GM23338 (cell line): ENCODE results near the gene TIMP4. TPM values are rescaled to one million over a fixed set of nuclear protein-coding genes. Genes with fewer than 3 reads are reported as not detected.

Experiments used
- ATAC-seq: fragments of 200-7000 bp; cut with Tn5 transposase; 3 replicates; pipeline ENCODE4 v1.9.1; 2020
- DNase-seq: peaks from one replicate; pipeline ENCODE4 v3.0.0-alpha.2; 2015; ENCODE audit warnings: low spot score
- H2AFZ ChIP-seq: fragments of 200-600 bp; sonication (generic); 2 replicates; pipeline ENCODE4 v1.8.0; 2016; ENCODE audit warnings: antibody characterized with exemption, mild to moderate bottlenecking, moderate library complexity
- H3F3A ChIP-seq: fragments of 200-600 bp; sonication (generic); replicated peaks from 2 replicates; pipeline ENCODE4 v1.8.0; 2017; ENCODE audit warnings: antibody characterized with exemption, mixed run types, low read depth
- H3K27ac ChIP-seq: fragments of 200-600 bp; sonication (generic); 2 replicates; pipeline ENCODE4 v1.6.1; 2016; ENCODE audit warnings: low read depth
- H3K27me3 ChIP-seq: fragments of 200-600 bp; sonication (generic); 2 replicates; pipeline ENCODE4 v1.8.0; 2016; ENCODE audit warnings: mild to moderate bottlenecking, mixed run types, moderate library complexity; ENCODE audit not compliant: insufficient read depth
- H3K36me3 ChIP-seq: fragments of 200-600 bp; sonication (generic); 2 replicates; pipeline ENCODE4 v1.8.0; 2016; ENCODE audit warnings: mild to moderate bottlenecking; ENCODE audit not compliant: insufficient read depth
- H3K4me1 ChIP-seq: fragments of 200-600 bp; sonication (generic); 2 replicates; pipeline ENCODE4 v1.8.0; 2016; ENCODE audit warnings: mild to moderate bottlenecking, moderate library complexity; ENCODE audit not compliant: insufficient read depth
- H3K4me2 ChIP-seq: fragments of 200-600 bp; sonication (generic); 2 replicates; pipeline ENCODE4 v1.7.1; 2017; ENCODE audit warnings: mixed run types
- H3K4me3 ChIP-seq: fragments of 200-600 bp; sonication (generic); 2 replicates; pipeline ENCODE4 v1.6.1; 2016; ENCODE audit warnings: mixed run types
- H3K79me2 ChIP-seq: fragments of 200-600 bp; sonication (generic); replicated peaks from 2 replicates; pipeline ENCODE4 v1.8.0; 2017; ENCODE audit warnings: mild to moderate bottlenecking; ENCODE audit not compliant: insufficient read depth
- H3K9me2 ChIP-seq: fragments of 200-600 bp; sonication (generic); 2 replicates; pipeline ENCODE4 v1.8.0; 2017; ENCODE audit not compliant: insufficient read depth
- H4K20me1 ChIP-seq: fragments of 200-600 bp; sonication (generic); replicated peaks from 2 replicates; pipeline ENCODE4 v1.8.0; 2017; ENCODE audit warnings: mild to moderate bottlenecking; ENCODE audit not compliant: insufficient read depth
- H3K27ac Mint-ChIP-seq: 2 replicates; pipeline ENCODE4 v1.8.0; 2020; ENCODE audit warnings: inconsistent platforms, mild to moderate bottlenecking, moderate library complexity, mixed read lengths
- H3K27me3 Mint-ChIP-seq: 3 replicates; pipeline ENCODE4 v1.8.0; 2022; ENCODE audit warnings: low read depth, mild to moderate bottlenecking, moderate library complexity, mixed read lengths, inconsistent platforms; ENCODE audit not compliant: insufficient read depth, poor library complexity
- H3K36me3 Mint-ChIP-seq: 3 replicates; pipeline ENCODE4 v1.8.0; 2021; ENCODE audit warnings: low read depth, mild to moderate bottlenecking, inconsistent platforms, moderate library complexity, mixed read lengths
- H3K4me1 Mint-ChIP-seq: 3 replicates; pipeline ENCODE4 v1.8.0; 2020; ENCODE audit warnings: mild to moderate bottlenecking, inconsistent platforms, mixed read lengths
- H3K4me3 Mint-ChIP-seq: 3 replicates; pipeline ENCODE4 v1.8.0; 2021; ENCODE audit warnings: moderate library complexity, mild to moderate bottlenecking, inconsistent platforms, mixed read lengths
- H3K9me3 Mint-ChIP-seq: 3 replicates; pipeline ENCODE4 v1.8.0; 2020; ENCODE audit warnings: moderate library complexity, mild to moderate bottlenecking, inconsistent platforms, mixed read lengths
- CTCF ChIP-seq, 2 experiments: fragments of 200-600 bp in 1 of 2; sonication (generic) in 1 of 2; conservative IDR thresholded peaks; 2 replicates each; pipeline versions ENCODE4 v1.5.1 to v1.6.1; 2016 to 2017; ENCODE audit warnings: antibody characterized with exemption in 2 of 2, low read depth in 2 of 2, mild to moderate bottlenecking in 2 of 2, moderate library complexity in 1 of 2
- ETS1 ChIP-seq: IDR thresholded peaks from 2 replicates; pipeline ENCODE4 v1.6.1; 2016; ENCODE audit warnings: antibody characterized with exemption
- EZH2 ChIP-seq: fragments of 200-600 bp; sonication (generic); IDR thresholded peaks from one replicate; pipeline ENCODE4 v1.8.0; 2017; ENCODE audit warnings: antibody characterized with exemption, mild to moderate bottlenecking, low read depth; ENCODE audit not compliant: unreplicated experiment
- JUNB ChIP-seq: IDR thresholded peaks from one replicate; pipeline ENCODE4 v1.6.1; 2016; ENCODE audit warnings: antibody characterized with exemption; ENCODE audit not compliant: unreplicated experiment
- NANOG ChIP-seq: IDR thresholded peaks from 2 replicates; pipeline ENCODE4 v1.6.1; 2016; ENCODE audit warnings: antibody characterized with exemption, borderline replicate concordance
- POLR2AphosphoS5 ChIP-seq: IDR thresholded peaks from 2 replicates; pipeline ENCODE4 v1.6.1; 2016; ENCODE audit warnings: antibody characterized with exemption, low read depth
- REST ChIP-seq: IDR thresholded peaks from one replicate; pipeline ENCODE4 v1.6.1; 2018; ENCODE audit warnings: antibody characterized with exemption; ENCODE audit not compliant: unreplicated experiment
- ZNF114 ChIP-seq: fragments of 250-450 bp; sonication (Bioruptor Pico); IDR thresholded peaks from 2 replicates; pipeline ENCODE4 v1.5.0; 2020; ENCODE audit warnings: mild to moderate bottlenecking, moderate library complexity
- ZNF462 ChIP-seq: fragments of 250-450 bp; sonication (Bioruptor Pico); IDR thresholded peaks from 2 replicates; pipeline ENCODE4 v1.5.0; 2020; ENCODE audit warnings: mild to moderate bottlenecking, moderate library complexity
- polyA plus RNA-seq: library from polyadenylated mRNA; unstranded; fragments of >200 nt; fragmentation: Nextera tagmentation; extraction: Ambion mirVana; gene quantifications from 2 replicates; pipeline ENCODE4 v1.2.1, GENCODE V29; 2016
- total RNA-seq: library from RNA; depleted of rRNA; stranded (reverse); fragments of >200 nt; shearing (Covaris generic); gene quantifications from 2 replicates; pipeline ENCODE4 v1.2.3, GENCODE V29; 2014

The TIMP4 gene
- total and polyA plus RNA-seq, 2 experiments from 2014 or later = 6.7 to 11.1 TPM

- Histone ChIP-seq H3K79me2 (no peaks in the 10 kb centered on the region), H3K4me2 (no peak overlapping the region), H3K9me2 (no peaks in the 10 kb centered on the region), H3K27ac (no peak overlapping the region), H3F3A (no peaks in the 10 kb centered on the region), H2AFZ (no peak overlapping the region), H3K27me3 (no peaks in the 10 kb centered on the region), H3K36me3 (no peaks in the 10 kb centered on the region), H3K4me1 (no peaks in the 10 kb centered on the region), H4K20me1 (no peaks in the 10 kb centered on the region; the same call in 1 of the 2 replicates), H3K4me3 (no peak overlapping the region)
- H3K4me3 Mint-ChIP-seq = no peak overlapping the region
- no peak for DNase-seq
- no peak overlapping the region for H3K27ac Mint-ChIP-seq
- ATAC-seq = no peak
- peaks cover 2% of the 10 kb centered on the region for H3K27me3 Mint-ChIP-seq
- H3K4me1 Mint-ChIP-seq = peaks cover 6% of the 10 kb centered on the region; the same call in 2 of the 3 replicates
- TF ChIP-seq POLR2AphosphoS5 (no peak), ETS1 (no peak), ZNF462 (CRISPR knock-in tag) (no peak), NANOG (no peak)
- H3K9me3 Mint-ChIP-seq = no peaks in the 10 kb centered on the region
- H3K36me3 Mint-ChIP-seq = 0 out of 3 replicates have a peak, but pooled peaks cover 3% of the 10 kb centered on the region
Observed at GRCh38 chr3:12188681-12189287, 30.1 kb upstream of the TIMP4 start.

GRCh38 chr3:12188328-12188648, 29.6 kb upstream of the TIMP4 start:
- Histone ChIP-seq H3K27me3 (no peaks in the 10 kb centered on the region), H2AFZ (no peak overlapping the region), H3K36me3 (no peaks in the 10 kb centered on the region), H3K27ac (no peak overlapping the region), H4K20me1 (no peaks in the 10 kb centered on the region; the same call in 1 of the 2 replicates), H3F3A (no peaks in the 10 kb centered on the region), H3K9me2 (no peaks in the 10 kb centered on the region), H3K4me1 (no peaks in the 10 kb centered on the region), H3K79me2 (no peaks in the 10 kb centered on the region), H3K4me2 (no peak overlapping the region), H3K4me3 (no peak overlapping the region)
- H3K4me1 Mint-ChIP-seq = peaks cover 6% of the 10 kb centered on the region; the same call in 2 of the 3 replicates
- no peak for TF ChIP-seq NANOG
- no peak for TF ChIP-seq POLR2AphosphoS5
- no peak for TF ChIP-seq CTCF (conservative IDR thresholded peaks at IDR 0.05; ENCODE audit: low read depth in 2 of 2)
- TF ChIP-seq EZH2 = no peak
- no peak for TF ChIP-seq ZNF114
- no peak for TF ChIP-seq JUNB
- no peak for TF ChIP-seq REST
- H3K36me3 Mint-ChIP-seq = 0 out of 3 replicates have a peak, but pooled peaks cover 3% of the 10 kb centered on the region
- DNase-seq (no peak), ATAC-seq (no peak)
- no peak overlapping the region for H3K27ac Mint-ChIP-seq
- peaks cover 2% of the 10 kb centered on the region for H3K27me3 Mint-ChIP-seq
- H3K9me3 Mint-ChIP-seq = no peaks in the 10 kb centered on the region
- no peak overlapping the region for H3K4me3 Mint-ChIP-seq
